Ectodermal cell (in vitro differentiated cells): ENCODE data around the gene SASS6.

Source experiments
- H3K27ac ChIP-seq: 2 replicates; pipeline ENCODE4 v1.7.0; 2013; ENCODE audit warnings: mild to moderate bottlenecking, low read depth, low read length; ENCODE audit not compliant: insufficient read depth, poor library complexity, severe bottlenecking
- H3K27me3 ChIP-seq: 2 replicates; pipeline ENCODE4 v1.7.0; 2013; ENCODE audit warnings: mild to moderate bottlenecking, low read length; ENCODE audit not compliant: insufficient read depth, control insufficient read depth, poor library complexity, severe bottlenecking
- H3K36me3 ChIP-seq: one replicate; pipeline ENCODE4 v1.7.0; 2013; ENCODE audit warnings: low read length; ENCODE audit not compliant: control insufficient read depth, insufficient read depth
- H3K4me1 ChIP-seq: one replicate; pipeline ENCODE4 v1.7.0; 2013; ENCODE audit warnings: low read length; ENCODE audit not compliant: control insufficient read depth, insufficient read depth
- H3K4me3 ChIP-seq: 2 replicates; pipeline ENCODE4 v1.7.0; 2013; ENCODE audit warnings: low read depth, low read length, control low read depth; ENCODE audit not compliant: insufficient read depth
- H3K9me3 ChIP-seq: 2 replicates; pipeline ENCODE4 v1.7.0; 2013; ENCODE audit warnings: mild to moderate bottlenecking, low read length, moderate library complexity; ENCODE audit not compliant: control insufficient read depth
- WGBS, 2 experiments: methylation state at CpG; one replicate each; pipeline ENCODE4 v1.1.7; 2013; ENCODE audit warnings: missing lambda C conversion rate in 2 of 2; 5-methylcytosine and 5-hydroxymethylcytosine counted together

Gene SASS6

GRCh38 chr1:100115524-100115923 is 17.2 kb downstream of the SASS6 start:
- Histone ChIP-seq H3K36me3 (peaks cover 8% of the 10 kb centered on the region), H3K9me3 (no peaks in the 10 kb centered on the region), H3K4me1 (no peaks in the 10 kb centered on the region), H3K27me3 (no peaks in the 10 kb centered on the region), H3K27ac (no peak overlapping the region), H3K4me3 (no peak overlapping the region)
- WGBS, 2 experiments = 85 to 95% methylated on average over 4 of the region's 4 CpGs

DNA sequence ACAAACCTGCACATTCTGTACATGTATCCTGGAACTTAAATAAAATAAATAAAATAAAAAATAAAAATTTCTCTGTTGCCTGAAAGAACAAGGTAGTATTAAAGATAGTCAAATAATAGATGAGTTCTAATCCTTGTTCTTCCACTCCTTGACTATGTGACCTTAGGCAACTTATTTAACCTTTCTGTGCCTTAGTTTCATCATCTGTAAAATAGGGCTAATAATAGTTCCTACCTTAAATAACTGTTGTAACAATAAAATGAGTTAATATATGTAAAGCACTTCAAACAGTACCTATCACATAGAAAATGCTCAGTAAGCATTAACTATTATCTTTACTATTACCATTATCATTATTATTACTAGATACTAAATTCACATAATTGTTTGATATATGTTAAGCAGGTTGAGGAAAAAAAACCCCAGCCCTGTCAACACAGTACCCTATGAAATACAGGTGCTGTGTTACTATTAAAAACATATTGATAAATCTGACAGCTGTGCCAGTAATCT is 23.1 kb downstream of the SASS6 start:
- no peak overlapping the region for H3K4me3 ChIP-seq
- no peaks in the 10 kb centered on the region for H3K4me1 ChIP-seq
- no peak overlapping the region for H3K27ac ChIP-seq
- no peaks in the 10 kb centered on the region for H3K27me3 ChIP-seq
- no peaks in the 10 kb centered on the region for H3K9me3 ChIP-seq
- H3K36me3 ChIP-seq = peaks cover 11% of the 10 kb centered on the region

DNA sequence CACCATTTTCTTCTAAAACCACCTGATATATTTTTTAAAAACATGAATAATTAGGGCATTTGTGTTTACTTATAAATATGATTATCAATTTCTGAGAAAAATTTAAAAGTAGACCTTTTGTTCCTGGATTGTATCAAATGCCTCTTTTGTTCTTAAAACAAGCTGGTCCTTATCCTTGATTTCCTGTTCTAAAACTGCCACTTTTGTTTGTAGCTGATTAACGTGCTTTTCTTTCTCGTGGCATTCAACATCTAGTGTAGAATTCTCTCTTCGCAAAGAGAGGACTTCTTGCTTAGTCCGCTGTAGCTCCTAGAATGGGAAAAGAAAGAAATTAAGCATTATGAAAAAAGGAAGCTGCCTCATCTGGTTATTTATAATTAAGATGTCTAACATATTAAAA is 25.0 kb downstream of the SASS6 start:
- Histone ChIP-seq H3K4me3 (no peak overlapping the region), H3K36me3 (peaks cover 16% of the 10 kb centered on the region), H3K27me3 (no peaks in the 10 kb centered on the region), H3K9me3 (no peaks in the 10 kb centered on the region), H3K27ac (no peak overlapping the region), H3K4me1 (no peaks in the 10 kb centered on the region)
- 96 to 98% methylated on average over 3 to 4 of the region's 4 CpGs for WGBS, 2 experiments

DNA sequence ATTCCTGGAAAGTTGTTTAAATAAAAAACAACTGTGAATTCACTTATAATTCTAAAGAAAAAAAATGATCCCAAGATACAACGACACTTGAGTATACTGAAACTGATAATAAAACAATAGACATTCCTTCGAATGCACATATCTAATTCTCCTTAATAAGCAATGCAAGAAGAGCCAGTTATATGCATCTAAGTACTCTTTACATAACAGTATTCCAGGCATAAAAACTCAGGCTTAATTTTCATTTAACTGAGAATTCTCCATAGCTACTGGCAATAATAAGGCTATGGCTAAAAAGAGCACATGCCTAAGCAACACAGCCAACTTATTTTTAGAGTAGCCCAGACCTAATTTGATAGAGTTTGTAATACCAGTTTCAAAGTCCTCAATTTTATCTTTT is 31.2 kb downstream of the SASS6 start:
- Histone ChIP-seq H3K36me3 (peaks cover 37% of the 10 kb centered on the region), H3K4me3 (no peak overlapping the region)
- WGBS, 2 experiments = 97 to 99% methylated on average over 2 of the region's 2 CpGs

GRCh38 chr1:100100202-100100601 is 32.5 kb downstream of the SASS6 start:
- WGBS, 2 experiments = 83% methylated on average over 1 of the region's 1 CpG; no CpG with 5 or more reads in 1 of the 2 experiments

More for the DNA sequence above, 31.2 kb downstream of the SASS6 start:
- Histone ChIP-seq H3K9me3 (no peaks in the 10 kb centered on the region), H3K4me1 (no peaks in the 10 kb centered on the region), H3K27ac (no peak overlapping the region), H3K27me3 (no peaks in the 10 kb centered on the region)

GRCh38 chr1:100090471-100090870 is 42.3 kb downstream of the SASS6 start:
- H3K27ac ChIP-seq = no peak overlapping the region
- 91 to 98% methylated on average over 3 of the region's 3 CpGs for WGBS, 2 experiments
- H3K36me3 ChIP-seq = peaks cover 10% of the 10 kb centered on the region
- H3K4me3 ChIP-seq = no peak overlapping the region
- H3K4me1 ChIP-seq = no peaks in the 10 kb centered on the region
- no peaks in the 10 kb centered on the region for H3K9me3 ChIP-seq
- no peaks in the 10 kb centered on the region for H3K27me3 ChIP-seq

More at GRCh38 chr1:100100202-100100601, 32.5 kb downstream of the SASS6 start:
- no peaks in the 10 kb centered on the region for H3K27me3 ChIP-seq
- no peaks in the 10 kb centered on the region for H3K4me1 ChIP-seq
- no peak overlapping the region for H3K27ac ChIP-seq
- no peak overlapping the region for H3K4me3 ChIP-seq
- H3K9me3 ChIP-seq = no peaks in the 10 kb centered on the region
- peaks cover 31% of the 10 kb centered on the region for H3K36me3 ChIP-seq

DNA sequence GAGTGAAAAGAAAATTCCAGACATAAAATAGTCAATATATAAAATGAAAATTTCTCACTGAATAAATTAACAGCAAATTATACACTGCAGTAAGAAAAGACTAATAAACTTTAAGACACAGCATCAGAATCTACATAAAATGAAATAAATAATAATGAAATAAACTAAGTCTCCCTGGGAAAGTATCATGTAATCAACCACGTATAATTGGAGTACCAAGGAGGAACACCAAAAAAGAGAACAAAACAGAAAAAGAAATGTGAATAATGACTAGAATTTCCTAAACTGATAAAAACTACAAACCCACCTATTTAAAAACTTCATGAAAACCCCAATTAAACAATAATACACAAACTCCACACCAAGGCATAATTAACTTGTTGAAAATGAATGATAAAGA is 43.6 kb downstream of the SASS6 start:
- Histone ChIP-seq H3K4me3 (no peak overlapping the region), H3K4me1 (no peaks in the 10 kb centered on the region), H3K27me3 (no peaks in the 10 kb centered on the region), H3K9me3 (no peaks in the 10 kb centered on the region), H3K27ac (no peak overlapping the region), H3K36me3 (peaks cover 6% of the 10 kb centered on the region)
- WGBS, 2 experiments = no CpG with 5 or more reads among the region's 1 CpG

DNA sequence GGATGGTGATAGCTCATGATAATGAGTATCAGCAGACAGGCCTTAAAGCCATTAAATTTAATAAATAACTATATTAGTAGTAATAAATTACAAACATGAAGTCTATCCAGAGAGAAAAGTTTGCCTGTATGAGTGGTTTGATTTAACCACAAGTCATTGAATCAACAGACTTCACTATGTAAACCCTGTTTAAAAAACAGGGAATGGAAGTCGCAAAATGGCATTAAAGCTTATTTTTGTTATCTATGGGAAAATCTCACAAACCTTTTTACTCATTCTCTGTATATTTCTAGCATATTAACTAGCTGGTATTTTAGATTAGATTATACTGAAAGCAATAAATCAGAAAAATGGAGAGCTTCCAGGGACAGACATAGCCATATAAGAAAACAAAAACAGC is 45.3 kb downstream of the SASS6 start:
- no peak overlapping the region for H3K27ac ChIP-seq
- H3K4me1 ChIP-seq = no peaks in the 10 kb centered on the region
- WGBS, 2 experiments = no CpG with 5 or more reads among the region's 1 CpG
- H3K36me3 ChIP-seq = no peaks in the 10 kb centered on the region
- H3K27me3 ChIP-seq = no peaks in the 10 kb centered on the region
- H3K9me3 ChIP-seq = no peaks in the 10 kb centered on the region
- no peak overlapping the region for H3K4me3 ChIP-seq

DNA sequence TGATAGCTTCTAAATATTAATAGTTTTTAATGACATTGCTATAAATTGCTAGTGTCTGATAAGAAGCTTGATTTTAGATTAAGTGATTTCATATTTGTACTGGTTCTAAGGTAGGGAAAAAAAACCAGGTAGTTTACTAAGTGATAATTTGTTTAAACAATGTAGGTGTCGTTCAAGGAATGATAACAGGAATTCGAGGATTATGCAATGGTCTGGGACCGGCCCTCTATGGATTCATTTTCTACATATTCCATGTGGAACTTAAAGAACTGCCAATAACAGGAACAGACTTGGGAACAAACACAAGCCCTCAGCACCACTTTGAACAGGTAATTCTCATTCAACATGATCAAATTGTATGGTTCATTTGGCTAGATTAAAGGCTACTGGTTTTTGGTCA is 52.4 kb downstream of the SASS6 start:
- Histone ChIP-seq H3K4me3 (no peak overlapping the region), H3K27me3 (no peaks in the 10 kb centered on the region), H3K4me1 (no peaks in the 10 kb centered on the region), H3K27ac (no peak overlapping the region), H3K9me3 (no peaks in the 10 kb centered on the region), H3K36me3 (peaks cover 17% of the 10 kb centered on the region)
- 91 to 92% methylated on average over 3 of the region's 3 CpGs for WGBS, 2 experiments

GRCh38 chr1:100077531-100077930 is 55.2 kb downstream of the SASS6 start:
- WGBS, 2 experiments = 85 to 92% methylated on average over 5 of the region's 5 CpGs
- H3K27me3 ChIP-seq = no peaks in the 10 kb centered on the region
- H3K9me3 ChIP-seq = no peaks in the 10 kb centered on the region
- peaks cover 17% of the 10 kb centered on the region for H3K36me3 ChIP-seq
- no peak overlapping the region for H3K4me3 ChIP-seq
- no peaks in the 10 kb centered on the region for H3K4me1 ChIP-seq
- H3K27ac ChIP-seq = no peak overlapping the region

- Histone ChIP-seq H3K4me1 (no peaks in the 10 kb centered on the region), H3K27me3 (no peaks in the 10 kb centered on the region), H3K36me3 (peaks cover 17% of the 10 kb centered on the region), H3K9me3 (no peaks in the 10 kb centered on the region), H3K4me3 (no peak overlapping the region), H3K27ac (no peak overlapping the region)
Measured at GRCh38 chr1:100076744-100077143, 56.0 kb downstream of the SASS6 start.
